IPS DF 4.7 (cell line): ENCODE results near the gene PRKN.
A peak's percentile ranks its signal among the peaks of the same experiment; 100 is the strongest.

Experiments
- DNase-seq: peaks from one replicate; pipeline ENCODE4 v3.0.0-alpha.2; 2013; ENCODE audit warnings: low spot score; ENCODE audit errors: extremely low read depth

Gene PRKN

DNA sequence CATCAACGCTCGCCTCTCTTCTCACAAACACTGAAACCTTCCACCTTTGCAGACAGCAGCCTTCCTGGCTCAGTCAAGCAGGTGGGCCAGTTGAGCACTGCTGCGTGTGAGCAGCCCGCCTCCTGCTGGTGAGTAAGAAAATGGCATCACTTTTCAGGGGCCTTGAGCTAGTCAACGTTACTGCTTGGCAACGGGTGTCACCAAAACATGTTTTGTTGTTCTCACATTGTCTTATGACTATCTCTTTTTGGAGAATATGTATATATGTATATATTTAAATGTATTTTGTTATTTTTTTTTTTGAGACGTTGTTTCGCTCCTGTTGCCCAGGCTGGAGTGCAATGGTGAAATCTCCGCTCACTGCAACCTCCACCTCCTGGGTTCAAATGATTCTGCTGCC, 1356.7 kb downstream of the PRKN start:
- no peak for DNase-seq

GRCh38 chr6:161369339-161369738, 1358.2 kb downstream of the PRKN start:
- no peak for DNase-seq

- no peak for DNase-seq
These were observed 1359.1 kb downstream of the PRKN start for GRCh38 chr6:161368514-161368913.

DNA sequence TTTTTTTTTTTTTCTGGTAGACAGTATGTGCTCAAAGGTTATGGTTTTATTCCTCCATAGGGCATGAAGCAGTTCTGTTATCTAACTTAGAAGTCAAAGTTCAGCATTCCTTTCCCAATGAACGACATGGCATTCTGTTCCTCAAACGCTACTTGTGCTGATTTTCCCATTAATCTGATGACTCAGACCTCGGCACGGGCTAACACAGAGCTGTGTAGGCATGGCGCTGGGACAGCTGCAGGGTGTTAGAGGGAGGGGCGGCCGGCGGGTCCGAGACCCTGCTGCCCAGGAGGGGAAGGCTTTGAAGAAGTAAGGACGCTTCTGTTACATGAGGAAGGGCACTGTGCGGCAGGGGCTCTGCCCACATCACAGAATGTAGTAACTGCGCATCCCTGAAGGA, 1360.1 kb downstream of the PRKN start:
- no peak for DNase-seq

GRCh38 chr6:161366301-161366923, 1361.2 kb downstream of the PRKN start:
- no peak for DNase-seq

DNA sequence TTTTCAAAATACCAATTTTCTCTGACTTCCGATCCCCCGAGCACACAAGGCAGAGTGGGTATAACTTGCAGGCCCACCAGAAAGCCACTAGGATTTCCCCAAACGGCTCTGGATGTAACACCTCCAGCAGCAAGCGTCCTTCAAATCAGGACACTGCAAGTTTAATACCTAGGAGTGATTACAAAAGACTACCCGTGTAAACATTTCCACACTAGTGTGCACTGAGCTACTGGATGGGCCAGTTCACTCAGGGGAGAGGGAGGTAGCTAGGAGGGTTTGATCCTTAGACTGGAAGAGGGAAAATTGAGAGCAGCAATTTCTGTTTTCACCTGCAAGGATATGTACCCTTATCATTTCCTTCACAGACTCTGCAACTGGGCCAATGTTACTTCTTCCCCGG, 1361.9 kb downstream of the PRKN start:
- DNase-seq: no peak

DNA sequence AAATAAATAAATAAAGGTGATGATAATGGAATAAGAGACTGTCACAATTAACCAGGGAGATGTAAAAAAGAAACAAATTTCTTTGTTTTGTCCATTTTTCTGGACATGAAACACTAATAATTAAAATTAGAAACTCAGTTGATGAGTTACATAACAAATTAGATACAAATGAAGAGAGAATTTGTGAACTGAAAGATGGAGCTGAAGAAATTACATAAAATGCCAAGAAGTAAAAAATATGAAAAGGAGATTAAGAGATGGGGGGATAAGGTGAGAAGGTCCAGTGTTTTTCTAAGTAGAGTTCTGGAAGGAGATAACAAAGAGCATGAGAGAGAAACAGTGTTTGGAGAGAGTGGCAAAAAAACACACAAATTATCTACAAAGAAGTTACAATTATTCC, 1364.3 kb downstream of the PRKN start:
- DNase-seq: no peak

- DNase-seq: no peak
These were observed 1365.3 kb downstream of the PRKN start for GRCh38 chr6:161362266-161362665.

DNA sequence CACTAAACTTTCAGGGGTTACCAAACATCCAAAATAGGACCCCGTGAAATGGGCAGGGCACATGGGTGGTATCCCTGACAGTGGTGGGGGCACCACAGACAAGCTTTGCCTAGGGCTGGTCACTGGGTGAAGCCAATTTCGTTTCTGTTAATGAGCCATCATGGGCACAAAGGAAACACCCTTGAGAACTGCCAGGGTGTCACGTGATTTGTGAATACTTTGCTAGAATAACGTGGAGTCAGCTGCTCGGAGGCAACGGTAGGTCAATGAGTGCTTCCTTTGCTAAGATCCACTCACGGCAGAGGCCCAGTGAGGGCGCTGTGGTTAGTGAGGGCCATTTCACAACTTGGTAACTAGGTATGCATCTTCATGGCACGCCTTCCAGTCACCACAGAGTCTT, 1366.0 kb downstream of the PRKN start:
- DNase-seq: no peak

- no peak for DNase-seq
These were observed 1367.0 kb downstream of the PRKN start for GRCh38 chr6:161360520-161360919.

GRCh38 chr6:161359618-161359945, 1368.0 kb downstream of the PRKN start:
- no peak for DNase-seq

- DNase-seq: no peak
These were observed 1371.3 kb downstream of the PRKN start for GRCh38 chr6:161356167-161356854.

DNA sequence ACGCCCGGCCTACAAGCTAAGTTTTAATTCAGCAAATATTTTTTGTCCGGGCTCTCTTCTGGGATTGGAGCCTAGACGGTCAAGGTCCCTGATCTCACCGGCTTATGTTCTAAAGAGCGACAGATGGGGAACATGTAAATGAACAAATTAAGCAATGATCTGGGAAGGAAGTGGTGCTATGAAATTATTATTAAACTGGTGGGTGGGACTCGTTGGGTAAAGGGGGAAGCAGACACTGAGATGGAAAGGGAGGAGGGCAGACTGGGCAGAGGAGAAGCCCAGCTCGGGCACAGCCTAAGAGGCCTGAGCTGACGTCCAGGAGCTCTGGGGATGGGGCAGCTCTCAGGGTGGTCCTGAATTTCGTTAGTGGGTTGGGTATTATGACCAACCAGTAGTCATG, 1371.9 kb downstream of the PRKN start:
- DNase-seq: no peak

- no peak for DNase-seq
These were observed 1372.6 kb downstream of the PRKN start for GRCh38 chr6:161354956-161355355.

DNA sequence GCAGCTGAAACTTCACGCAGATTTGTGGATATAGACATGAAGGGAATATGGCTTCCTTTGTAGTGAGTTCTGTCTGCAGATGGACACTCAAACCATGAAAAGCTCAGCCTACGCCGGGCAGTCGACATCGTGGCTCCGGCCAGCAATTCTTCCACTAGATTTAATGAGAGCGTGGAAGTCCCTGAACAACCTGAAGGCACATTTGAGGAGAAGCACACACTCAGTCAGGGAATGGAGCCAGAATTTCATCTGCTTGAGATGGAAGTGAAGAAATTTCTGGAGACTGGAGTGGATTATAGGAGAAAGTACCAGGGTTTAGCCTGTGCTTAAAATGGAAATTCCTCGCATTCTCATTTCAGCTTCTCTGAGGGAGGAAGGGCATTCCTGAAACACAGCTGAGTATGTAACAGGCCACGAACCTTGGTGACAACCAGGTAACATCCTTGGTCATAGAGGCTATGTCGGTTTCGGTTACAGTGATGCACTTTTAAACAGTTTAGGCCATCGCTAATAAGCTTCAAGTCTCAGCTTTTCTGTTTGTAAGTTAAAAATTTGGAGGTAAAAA, 1373.2 kb downstream of the PRKN start:
- DNase-seq: no peak

- peak; percentile 68 for DNase-seq
These were observed 1374.4 kb downstream of the PRKN start for GRCh38 chr6:161353208-161353613.

DNA sequence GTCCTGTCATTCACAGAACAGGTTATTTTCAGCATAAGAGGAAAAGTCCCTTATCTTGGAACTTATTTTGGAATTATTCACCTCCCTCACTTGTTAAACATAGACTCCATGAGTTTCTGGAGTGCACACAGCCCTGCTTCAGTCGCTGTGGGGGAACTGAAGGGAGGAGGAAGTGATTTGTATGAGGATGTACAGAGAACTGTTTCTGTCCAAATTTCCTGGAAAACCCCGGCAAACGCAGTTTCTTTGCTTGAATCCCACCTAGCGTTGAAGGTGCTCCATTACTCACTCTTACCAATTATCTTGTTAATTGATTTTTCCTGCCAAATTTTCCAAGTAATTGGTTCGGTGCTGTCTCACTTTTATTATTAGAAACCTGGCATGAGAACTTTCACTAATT, 1375.7 kb downstream of the PRKN start:
- DNase-seq: no peak

DNA sequence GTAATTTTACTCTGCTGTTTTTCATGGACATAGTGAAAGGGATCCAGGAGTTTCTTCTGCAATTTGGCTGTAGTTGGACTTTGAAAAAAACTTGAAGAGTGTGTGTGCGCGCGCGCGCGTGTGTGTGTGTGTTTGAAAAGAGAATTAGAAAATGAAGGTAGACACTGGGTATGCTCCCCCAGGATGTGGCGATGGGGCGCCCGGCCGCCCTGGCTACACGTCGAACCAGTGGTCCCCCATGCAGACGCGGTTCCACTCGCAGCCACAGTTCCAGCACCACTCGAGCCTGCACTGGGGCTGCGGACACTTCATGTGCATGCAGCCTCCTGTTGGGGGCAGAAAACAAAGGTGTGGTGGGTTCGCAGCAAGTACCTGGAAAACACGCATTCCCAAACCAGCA, 1377.7 kb downstream of the PRKN start:
- no peak for DNase-seq

DNA sequence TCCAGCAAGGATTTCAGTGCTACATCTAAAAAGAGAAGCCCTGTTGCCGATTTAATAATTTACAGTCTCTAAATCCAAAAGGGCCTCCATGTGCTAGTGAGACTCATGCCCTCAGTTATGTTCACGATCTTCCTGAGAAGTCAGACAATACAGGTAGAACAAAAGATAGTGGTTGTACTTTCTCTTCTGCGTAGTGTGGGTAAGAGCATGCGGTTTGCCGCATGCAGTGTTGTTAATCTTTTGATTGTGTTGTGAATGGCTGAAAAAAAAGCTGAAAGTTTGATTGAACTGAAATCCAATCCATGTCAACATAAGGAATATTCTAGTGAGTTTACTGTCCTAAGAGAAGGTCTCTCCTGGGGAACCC, 1379.0 kb downstream of the PRKN start:
- DNase-seq: no peak

GRCh38 chr6:161347988-161348627, 1379.5 kb downstream of the PRKN start:
- DNase-seq: no peak

GRCh38 chr6:161347125-161347524, 1380.4 kb downstream of the PRKN start:
- DNase-seq: no peak

DNA sequence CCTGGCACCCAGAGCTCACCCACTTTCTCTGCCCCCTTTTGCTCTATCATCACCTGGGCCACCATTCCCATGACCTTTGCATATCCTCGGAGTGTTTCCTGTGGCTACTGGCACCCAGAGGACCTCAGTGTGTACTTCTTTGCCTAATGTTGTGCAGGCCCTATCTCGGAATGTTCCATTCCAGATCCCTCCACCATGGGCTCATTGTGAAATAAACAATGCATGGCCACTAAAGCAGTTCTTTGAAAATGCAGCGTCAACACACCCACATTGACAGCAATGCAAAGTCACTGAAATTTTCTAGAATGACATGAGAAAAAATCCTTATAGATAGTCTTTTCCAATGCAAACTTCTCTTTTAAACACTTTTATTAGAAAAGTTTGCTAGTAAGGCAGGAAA, 1380.8 kb downstream of the PRKN start:
- no peak for DNase-seq

DNA sequence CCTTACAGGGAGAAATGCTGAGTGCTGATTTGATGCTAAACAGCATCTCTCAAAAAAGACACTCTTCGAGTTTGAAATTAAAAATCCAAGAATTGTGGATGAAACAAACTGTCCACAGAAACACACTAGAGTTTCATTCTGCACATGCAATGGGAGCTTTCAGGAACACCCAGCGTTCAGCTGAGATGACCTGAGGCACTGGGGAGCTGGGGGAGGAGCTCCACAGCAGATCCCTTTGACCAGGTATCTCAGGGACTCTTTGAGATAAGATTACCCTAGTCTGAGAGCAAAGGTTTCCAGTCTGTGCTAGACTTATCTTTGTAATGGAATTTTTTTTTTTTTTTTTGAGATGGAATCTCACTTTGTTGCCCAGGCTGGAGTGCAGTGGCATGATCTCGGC, 1382.9 kb downstream of the PRKN start:
- no peak for DNase-seq
